ENCODE measurements around the gene BLNK.

BLNK gene

GRCh38 chr10:96254976-96255375 is 16.4 kb downstream of the BLNK start:
- peak overlapping the region; percentile 16; the same call in 1 of the 2 replicates for H2AFZ ChIP-seq (ENCODE audit: low read depth, low read length)
- H3K9me3 ChIP-seq (ENCODE audit: insufficient read depth, low read length, severe bottlenecking) = no peaks in the 10 kb centered on the region
- H3K4me2 ChIP-seq (ENCODE audit: insufficient read depth, low read length) = no peak overlapping the region
- H4K20me1 ChIP-seq (ENCODE audit: insufficient read depth, low read length) = no peaks in the 10 kb centered on the region
- H3K27me3 ChIP-seq (ENCODE audit: insufficient read depth, low read length, poor library complexity) = no peaks in the 10 kb centered on the region
- no peak for TF ChIP-seq EZH2 (IDR thresholded peaks at IDR 0.05; ENCODE audit: borderline replicate concordance, low read depth, low read length, severe bottlenecking)
- no peak for TF ChIP-seq CTCF (IDR thresholded peaks at IDR 0.05; ENCODE audit: borderline replicate concordance, extremely low read depth, low read length, poor library complexity, severe bottlenecking)
- no peaks in the 10 kb centered on the region for H3K4me1 ChIP-seq (ENCODE audit: insufficient read depth, low read length)
- DNase-seq (no peak), ATAC-seq (ENCODE audit: insufficient read depth, low read depth) (no peak)
- no peaks in the 10 kb centered on the region for H3K79me2 ChIP-seq (ENCODE audit: insufficient read depth, low read length)
- no peak overlapping the region for H3K4me3 ChIP-seq (ENCODE audit: low read depth in 1 of 2, low read length in 2 of 2)
- no peak overlapping the region for H3K9ac ChIP-seq (ENCODE audit: low read depth, low read length)
- no peaks in the 10 kb centered on the region for H3K36me3 ChIP-seq (ENCODE audit: insufficient read depth, low read length)
- no peak overlapping the region for H3K27ac ChIP-seq (ENCODE audit: low read length)

GRCh38 chr10:96252730-96253129 is 18.6 kb downstream of the BLNK start:
- ATAC-seq (ENCODE audit: insufficient read depth, low read depth) (no peak), DNase-seq (peak; percentile 10)
- no peak for TF ChIP-seq EZH2 (IDR thresholded peaks at IDR 0.05; ENCODE audit: borderline replicate concordance, low read depth, low read length, severe bottlenecking)
- TF ChIP-seq CTCF (IDR thresholded peaks at IDR 0.05; ENCODE audit: borderline replicate concordance, extremely low read depth, low read length, poor library complexity, severe bottlenecking) = no peak
- H3K4me3 ChIP-seq (ENCODE audit: low read depth in 1 of 2, low read length in 2 of 2) = no peak overlapping the region
- no peak overlapping the region for H3K4me2 ChIP-seq (ENCODE audit: insufficient read depth, low read length)
- H2AFZ ChIP-seq (ENCODE audit: low read depth, low read length) = no peak overlapping the region; the same call in 1 of the 2 replicates
- H3K36me3 ChIP-seq (ENCODE audit: insufficient read depth, low read length) = no peaks in the 10 kb centered on the region
- H3K27me3 ChIP-seq (ENCODE audit: insufficient read depth, low read length, poor library complexity) = no peaks in the 10 kb centered on the region
- H3K27ac ChIP-seq (ENCODE audit: low read length) = no peak overlapping the region
- no peaks in the 10 kb centered on the region for H4K20me1 ChIP-seq (ENCODE audit: insufficient read depth, low read length)
- no peaks in the 10 kb centered on the region for H3K4me1 ChIP-seq (ENCODE audit: insufficient read depth, low read length)
- no peaks in the 10 kb centered on the region for H3K79me2 ChIP-seq (ENCODE audit: insufficient read depth, low read length)
- no peaks in the 10 kb centered on the region for H3K9me3 ChIP-seq (ENCODE audit: insufficient read depth, low read length, severe bottlenecking)
- H3K9ac ChIP-seq (ENCODE audit: low read depth, low read length) = no peak overlapping the region

- ATAC-seq (ENCODE audit: insufficient read depth, low read depth) (no peak), DNase-seq (no peak)
- no peak overlapping the region for H3K27ac ChIP-seq (ENCODE audit: low read length)
- H3K4me2 ChIP-seq (ENCODE audit: insufficient read depth, low read length) = no peak overlapping the region
- TF ChIP-seq EZH2 (IDR thresholded peaks at IDR 0.05; ENCODE audit: borderline replicate concordance, low read depth, low read length, severe bottlenecking) = no peak
- TF ChIP-seq CTCF (IDR thresholded peaks at IDR 0.05; ENCODE audit: borderline replicate concordance, extremely low read depth, low read length, poor library complexity, severe bottlenecking) = no peak
- H3K4me1 ChIP-seq (ENCODE audit: insufficient read depth, low read length) = no peaks in the 10 kb centered on the region
- no peaks in the 10 kb centered on the region for H3K36me3 ChIP-seq (ENCODE audit: insufficient read depth, low read length)
- H4K20me1 ChIP-seq (ENCODE audit: insufficient read depth, low read length) = no peaks in the 10 kb centered on the region
- H3K27me3 ChIP-seq (ENCODE audit: insufficient read depth, low read length, poor library complexity) = no peaks in the 10 kb centered on the region
- H3K9me3 ChIP-seq (ENCODE audit: insufficient read depth, low read length, severe bottlenecking) = no peaks in the 10 kb centered on the region
- H2AFZ ChIP-seq (ENCODE audit: low read depth, low read length) = no peak overlapping the region
- no peaks in the 10 kb centered on the region for H3K79me2 ChIP-seq (ENCODE audit: insufficient read depth, low read length)
- no peak overlapping the region for H3K4me3 ChIP-seq (ENCODE audit: low read depth in 1 of 2, low read length in 2 of 2)
- no peak overlapping the region for H3K9ac ChIP-seq (ENCODE audit: low read depth, low read length)
These were observed 21.0 kb downstream of the BLNK start for GRCh38 chr10:96250349-96250748.

- no peak for DNase-seq
- Histone ChIP-seq H3K36me3 (ENCODE audit: insufficient read depth, low read length) (no peaks in the 10 kb centered on the region), H3K9me3 (ENCODE audit: insufficient read depth, low read length, severe bottlenecking) (no peaks in the 10 kb centered on the region), H3K27me3 (ENCODE audit: insufficient read depth, low read length, poor library complexity) (no peaks in the 10 kb centered on the region), H3K4me1 (ENCODE audit: insufficient read depth, low read length) (no peaks in the 10 kb centered on the region), H2AFZ (ENCODE audit: low read depth, low read length) (peak overlapping the region; percentile 25; the same call in 1 of the 2 replicates), H3K4me3 (ENCODE audit: low read depth in 1 of 2, low read length in 2 of 2) (no peak overlapping the region), H3K79me2 (ENCODE audit: insufficient read depth, low read length) (no peaks in the 10 kb centered on the region), H3K27ac (ENCODE audit: low read length) (no peak overlapping the region), H4K20me1 (ENCODE audit: insufficient read depth, low read length) (no peaks in the 10 kb centered on the region), H3K4me2 (ENCODE audit: insufficient read depth, low read length) (no peak overlapping the region), H3K9ac (ENCODE audit: low read depth, low read length) (no peak overlapping the region)
- TF ChIP-seq EZH2 (IDR thresholded peaks at IDR 0.05; ENCODE audit: borderline replicate concordance, low read depth, low read length, severe bottlenecking) (no peak), CTCF (IDR thresholded peaks at IDR 0.05; ENCODE audit: borderline replicate concordance, extremely low read depth, low read length, poor library complexity, severe bottlenecking) (no peak)
- no peak for ATAC-seq (ENCODE audit: insufficient read depth, low read depth)
These were observed 22.1 kb downstream of the BLNK start for GRCh38 chr10:96249264-96249663.

Measured in DND-41 (cell line).